Suprapubic skin (tissue), 4 donors: Measurements from ENCODE around the gene SCYGR3.

Experiments used
- CTCF ChIP-seq, 2 donors: fragments of 200-600 bp in 1 of 2; fragments of 450-650 bp in 1 of 2; sonication (generic) in 1 of 2; IDR thresholded peaks; one replicate each; pipeline ENCODE4 v1.5.1; 2016 to 2019; ENCODE audit warnings: antibody characterized with exemption in 2 of 2, mild to moderate bottlenecking in 1 of 2, moderate library complexity in 1 of 2
- EP300 ChIP-seq: sonication (generic); formaldehyde crosslinking; IDR thresholded peaks from one replicate; pipeline ENCODE4 v1.6.1; 2017; ENCODE audit warnings: antibody characterized with exemption
- POLR2A ChIP-seq, 2 donors: fragments of 450-650 bp; IDR thresholded peaks; one replicate each; pipeline ENCODE4 v1.6.1; 2017; ENCODE audit warnings: antibody characterized with exemption in 2 of 2, mild to moderate bottlenecking in 2 of 2, moderate library complexity in 2 of 2
- POLR2AphosphoS5 ChIP-seq, 3 donors: sonication (generic); formaldehyde crosslinking; IDR thresholded peaks; one replicate each; pipeline ENCODE4 v1.6.1; 2017; ENCODE audit warnings: antibody characterized with exemption in 3 of 3

GRCh38 chr2:227623226-227623625 is 8.6 kb upstream of the SCYGR3 start:
- no peak for TF ChIP-seq POLR2A (IDR thresholded peaks at IDR 0.05)
- no peak for TF ChIP-seq CTCF (IDR thresholded peaks at IDR 0.05)
- TF ChIP-seq EP300, result no peak
- no peak for TF ChIP-seq POLR2AphosphoS5 (IDR thresholded peaks at IDR 0.05)
